IPS DF 6.9 (cell line): ENCODE measurements around the gene ATP6V0C.
"Not testable (repeated sequence)": the region's sequence is repeated elsewhere in the genome, so short reads cannot be mapped to it uniquely, and the experiment has no call there.

Experiments used
- DNase-seq: peaks from one replicate; pipeline ENCODE4 v3.0.0-alpha.2; 2013; ENCODE audit warnings: low read depth, low spot score
- H3K27ac ChIP-seq: one replicate; pipeline ENCODE4 v1.5.1; 2013; ENCODE audit warnings: low read length, control low read depth
- H3K27me3 ChIP-seq: 2 replicates; pipeline ENCODE4 v1.6.1; 2013; ENCODE audit warnings: mild to moderate bottlenecking, low read length; ENCODE audit not compliant: control insufficient read depth, insufficient read depth
- H3K36me3 ChIP-seq: 2 replicates; pipeline ENCODE4 v1.6.1; 2013; ENCODE audit warnings: low read length; ENCODE audit not compliant: control insufficient read depth, insufficient read depth
- H3K4me1 ChIP-seq: 2 replicates; pipeline ENCODE4 v1.6.1; 2013; ENCODE audit warnings: low read length; ENCODE audit not compliant: control insufficient read depth, insufficient read depth
- H3K4me3 ChIP-seq: 2 replicates; pipeline ENCODE4 v1.5.1; 2013; ENCODE audit warnings: mild to moderate bottlenecking, low read length
- H3K9me3 ChIP-seq: 2 replicates; pipeline ENCODE4 v1.6.1; 2013; ENCODE audit warnings: low read length, inconsistent platforms; ENCODE audit not compliant: control insufficient read depth, insufficient read depth
- WGBS: extraction: QIAGEN DNeasy Blood & Tissue Kit; methylation state at CpG from one replicate; pipeline ENCODE4 v1.1.7; 2013; ENCODE audit warnings: mixed read lengths, missing lambda C conversion rate; ENCODE audit not compliant: insufficient read length, insufficient coverage; 5-methylcytosine and 5-hydroxymethylcytosine counted together

The ATP6V0C gene

DNA sequence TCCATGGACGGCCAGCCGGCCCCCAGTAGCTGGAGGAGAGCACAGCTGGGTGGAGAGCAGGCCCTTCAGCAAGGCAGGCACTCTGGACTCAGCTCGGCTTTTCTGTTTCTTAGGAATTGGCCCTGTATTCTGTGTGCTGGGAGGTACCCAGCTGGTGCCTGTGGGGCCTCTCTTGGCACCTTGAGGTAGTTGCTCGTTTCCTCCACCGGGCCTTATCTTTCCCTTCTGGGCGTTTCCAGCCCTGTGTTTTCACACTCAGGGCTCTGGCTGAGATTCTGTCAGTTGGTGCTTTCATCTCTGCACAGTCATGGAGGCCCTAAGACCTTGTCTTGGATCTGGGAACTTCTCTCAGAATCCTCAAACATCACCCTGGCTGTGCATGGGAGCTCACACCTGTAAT is 53.8 kb downstream of the ATP6V0C start:
- not testable (repeated sequence) for H3K4me3 ChIP-seq, H3K9me3 ChIP-seq, H3K27me3 ChIP-seq, DNase-seq, H3K36me3 ChIP-seq, H3K27ac ChIP-seq, H3K4me1 ChIP-seq
- WGBS = no CpG with 5 or more reads among the region's 6 CpGs

DNA sequence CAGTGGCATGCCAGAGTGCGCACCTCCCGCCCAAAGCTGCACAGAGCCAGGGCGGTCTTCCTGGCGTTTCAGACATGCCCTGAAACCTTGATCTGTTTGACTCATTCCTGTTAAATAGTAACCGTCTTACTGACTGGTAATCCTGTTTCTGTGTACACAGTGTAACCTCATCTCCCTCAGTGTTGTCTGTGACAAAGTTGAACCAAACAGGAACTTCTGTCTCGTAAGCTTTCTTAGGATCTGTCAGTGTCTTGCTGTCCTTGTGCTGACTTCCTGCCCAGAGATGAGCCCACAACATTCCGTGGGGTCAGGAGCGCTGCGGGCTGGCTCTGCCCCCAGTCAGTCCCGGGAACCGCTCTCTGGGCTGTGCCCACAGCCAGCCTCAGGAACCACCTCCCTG is 54.8 kb downstream of the ATP6V0C start:
- H3K4me3 ChIP-seq, H3K9me3 ChIP-seq, H3K36me3 ChIP-seq, H3K27me3 ChIP-seq, DNase-seq, H3K27ac ChIP-seq, H3K4me1 ChIP-seq: not testable (repeated sequence)
- WGBS = no CpG with 5 or more reads among the region's 11 CpGs
